ENCODE results near the gene MUC20.

- TF ChIP-seq CTCF (CRISPR knock-in tag; IDR thresholded peaks at IDR 0.05): no peak
- TF ChIP-seq SRSF9 (IDR thresholded peaks at IDR 0.05; ENCODE audit: borderline replicate concordance, insufficient read depth, low read depth, low read length, poor library complexity, severe bottlenecking): no peak
- no peak for TF ChIP-seq ZFP41 (CRISPR knock-in tag; IDR thresholded peaks at IDR 0.05; ENCODE audit: borderline replicate concordance)
These were observed 47.0 kb downstream of the MUC20 start for GRCh38 chr3:195767792-195768191.

All from HepG2 (cell line).